Measurements from ENCODE around the gene NOM1. TPM values are rescaled to one million over a fixed set of nuclear protein-coding genes. Genes with fewer than 3 reads are reported as not detected.

The NOM1 gene
- total RNA-seq, 1 donor from 2014 or later = 7.8 TPM

- no peak for ATAC-seq
- no peak for DNase-seq
- intact Hi-C loops (cut with micrococcal nuclease) = no loop called here
Measured at GRCh38 chr7:157001920-157002818, 52.7 kb downstream of the NOM1 start.

GRCh38 chr7:157002819-157003421 lies 53.4 kb downstream of the NOM1 start:
- intact Hi-C loops (cut with micrococcal nuclease) = no loop called here
- no peak for DNase-seq

GRCh38 chr7:157003445-157003755 lies 53.9 kb downstream of the NOM1 start:
- intact Hi-C loops (cut with micrococcal nuclease) = no loop called here
- ATAC-seq (no peak), DNase-seq (no peak)

More at GRCh38 chr7:157002819-157003421, 53.4 kb downstream of the NOM1 start:
- ATAC-seq = no peak

- intact Hi-C loops (cut with micrococcal nuclease) = no loop called here
- DNase-seq = no peak
- peak; percentile 23 for ATAC-seq
Measured at GRCh38 chr7:157003756-157004520, 54.4 kb downstream of the NOM1 start.

GRCh38 chr7:157004521-157005455 lies 55.3 kb downstream of the NOM1 start:
- DNase-seq (no peak), ATAC-seq (no peak)
- intact Hi-C loops (cut with micrococcal nuclease) = no loop called here

GRCh38 chr7:157005456-157006204 lies 56.1 kb downstream of the NOM1 start:
- intact Hi-C loops (cut with micrococcal nuclease) = no loop called here
- ATAC-seq = no peak
- DNase-seq = no peak

GRCh38 chr7:157006205-157006747 lies 56.8 kb downstream of the NOM1 start:
- intact Hi-C loops (cut with micrococcal nuclease) = no loop called here
- ATAC-seq = no peak
- DNase-seq = no peak

- intact Hi-C loops (cut with micrococcal nuclease) = no loop called here
- no peak for DNase-seq
- ATAC-seq = no peak
Measured at GRCh38 chr7:157006829-157007469, 57.4 kb downstream of the NOM1 start.

- no peak for DNase-seq
- no peak for ATAC-seq
- intact Hi-C loops (cut with micrococcal nuclease) = no loop called here
Measured at GRCh38 chr7:157007470-157008066, 58.1 kb downstream of the NOM1 start.

GRCh38 chr7:157008206-157009169 lies 59.0 kb downstream of the NOM1 start:
- no peak for DNase-seq
- ATAC-seq = no peak
- intact Hi-C loops (cut with micrococcal nuclease) = no loop called here

GRCh38 chr7:157009170-157009777 lies 59.8 kb downstream of the NOM1 start:
- DNase-seq = no peak
- no peak for ATAC-seq
- intact Hi-C loops (cut with micrococcal nuclease) = no loop called here

GRCh38 chr7:157009778-157010587 lies 60.5 kb downstream of the NOM1 start:
- ATAC-seq = no peak
- DNase-seq = no peak
- intact Hi-C loops (cut with micrococcal nuclease) = no loop called here

GRCh38 chr7:157010588-157011332 lies 61.2 kb downstream of the NOM1 start, which contains the start of gene MNX1:
Gene MNX1 (minus strand): TSS chr7:157010663. CDS start chr7:157010350, 313 bp downstream.
- DNase-seq (peak; percentile 80), ATAC-seq (peak; percentile 98)
- intact Hi-C loops (cut with micrococcal nuclease) = no loop called here
